Hepatocyte (in vitro differentiated cells): ENCODE results near the gene MANF.

Experiments
- EZH2 ChIP-seq: fragments of 200-600 bp; sonication (generic); IDR thresholded peaks from 2 replicates; pipeline ENCODE4 v1.6.1; 2016; ENCODE audit warnings: antibody characterized with exemption, mild to moderate bottlenecking, borderline replicate concordance
- TF ChIP-seq, protein P1 (sequence below): fragments of 200-600 bp; sonication (generic); IDR thresholded peaks from 2 replicates; pipeline ENCODE4 v1.5.1; 2016; ENCODE audit warnings: antibody characterized with exemption, mild to moderate bottlenecking; ENCODE audit not compliant: poor library complexity

DNA sequence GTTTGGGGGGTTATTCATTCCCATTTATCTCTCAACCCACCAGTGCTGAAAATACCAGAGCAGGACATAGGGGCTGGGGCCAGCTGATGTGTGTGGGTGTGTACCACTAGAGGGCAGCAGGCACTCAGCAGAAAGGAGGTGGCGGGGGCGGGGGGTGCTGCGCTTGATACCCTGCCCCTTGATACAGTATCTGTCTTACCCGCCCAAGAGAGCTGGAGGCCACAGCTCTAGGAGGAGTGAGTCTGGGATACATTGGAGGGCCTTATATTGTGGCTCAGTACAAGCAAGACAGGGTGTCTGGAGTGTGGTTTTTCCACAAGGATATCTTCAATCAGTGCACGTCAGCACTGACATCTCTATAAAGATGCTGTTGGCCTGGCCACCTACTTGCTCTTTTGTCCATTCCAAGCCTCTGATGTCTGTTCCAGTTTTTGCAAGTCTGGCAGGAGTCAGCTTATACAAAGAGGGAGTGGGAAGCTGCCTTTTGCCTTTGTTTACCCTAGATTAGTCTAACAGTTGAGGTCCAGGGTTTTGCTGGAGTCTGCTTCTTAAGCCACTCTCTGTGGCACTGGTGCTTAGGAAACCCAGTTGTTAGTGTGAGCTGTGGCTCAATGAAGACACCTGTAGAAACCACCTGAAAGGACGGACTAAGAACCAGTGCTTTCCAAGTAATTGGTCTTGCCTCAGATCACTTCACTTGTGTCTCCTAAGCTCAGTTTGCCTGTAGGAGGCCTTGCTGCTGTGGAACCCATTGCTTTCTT is 4.5 kb downstream of the MANF start:
- no peak for TF ChIP-seq EZH2
- TF ChIP-seq, protein P1, sequence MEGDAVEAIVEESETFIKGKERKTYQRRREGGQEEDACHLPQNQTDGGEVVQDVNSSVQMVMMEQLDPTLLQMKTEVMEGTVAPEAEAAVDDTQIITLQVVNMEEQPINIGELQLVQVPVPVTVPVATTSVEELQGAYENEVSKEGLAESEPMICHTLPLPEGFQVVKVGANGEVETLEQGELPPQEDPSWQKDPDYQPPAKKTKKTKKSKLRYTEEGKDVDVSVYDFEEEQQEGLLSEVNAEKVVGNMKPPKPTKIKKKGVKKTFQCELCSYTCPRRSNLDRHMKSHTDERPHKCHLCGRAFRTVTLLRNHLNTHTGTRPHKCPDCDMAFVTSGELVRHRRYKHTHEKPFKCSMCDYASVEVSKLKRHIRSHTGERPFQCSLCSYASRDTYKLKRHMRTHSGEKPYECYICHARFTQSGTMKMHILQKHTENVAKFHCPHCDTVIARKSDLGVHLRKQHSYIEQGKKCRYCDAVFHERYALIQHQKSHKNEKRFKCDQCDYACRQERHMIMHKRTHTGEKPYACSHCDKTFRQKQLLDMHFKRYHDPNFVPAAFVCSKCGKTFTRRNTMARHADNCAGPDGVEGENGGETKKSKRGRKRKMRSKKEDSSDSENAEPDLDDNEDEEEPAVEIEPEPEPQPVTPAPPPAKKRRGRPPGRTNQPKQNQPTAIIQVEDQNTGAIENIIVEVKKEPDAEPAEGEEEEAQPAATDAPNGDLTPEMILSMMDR = peak; percentile 67
